Mesothelial cell of epicardium (in vitro differentiated cells): ENCODE measurements around the gene AREL1. TPM values are rescaled to one million over a fixed set of nuclear protein-coding genes. Genes with fewer than 3 reads are reported as not detected.

Source experiments
- DNase-seq, 2 experiments: peaks; one replicate each; pipeline ENCODE4 v3.0.0; 2021; ENCODE audit warnings: low spot score in 2 of 2; ENCODE audit not compliant: unreplicated experiment in 2 of 2
- H3K27ac Mint-ChIP-seq: 2 replicates; pipeline ENCODE4 v1.8.0; 2021; ENCODE audit warnings: mixed read lengths
- H3K27me3 Mint-ChIP-seq: 2 replicates; pipeline ENCODE4 v1.8.0; 2021; ENCODE audit warnings: low read depth, mixed read lengths
- H3K36me3 Mint-ChIP-seq: 2 replicates; pipeline ENCODE4 v1.8.0; 2021; ENCODE audit warnings: mixed read lengths
- H3K4me1 Mint-ChIP-seq: 2 replicates; pipeline ENCODE4 v1.8.0; 2021; ENCODE audit warnings: mixed read lengths
- H3K4me3 Mint-ChIP-seq: 2 replicates; pipeline ENCODE4 v1.8.0; 2021; ENCODE audit warnings: mild to moderate bottlenecking, moderate library complexity, mixed read lengths
- H3K9me3 Mint-ChIP-seq: 2 replicates; pipeline ENCODE4 v1.8.0; 2021; ENCODE audit warnings: mixed read lengths
- CTCF ChIP-seq: fragments of 200-600 bp; sonication (generic); IDR thresholded peaks from one replicate; pipeline ENCODE4 v1.5.0; 2021; ENCODE audit warnings: antibody characterized with exemption; ENCODE audit not compliant: unreplicated experiment
- total RNA-seq: library from RNA; stranded (reverse); gene quantifications from 3 replicates; pipeline ENCODE4 v1.2.1, GENCODE V29; 2021

The AREL1 gene
- total RNA-seq, 1 donor from 2014 or later, result 55.5 TPM

- no peak for DNase-seq
- Mint-ChIP-seq H3K4me1 (no peaks in the 10 kb centered on the region), H3K4me3 (no peak overlapping the region), H3K27me3 (no peaks in the 10 kb centered on the region), H3K27ac (no peak overlapping the region), H3K9me3 (no peaks in the 10 kb centered on the region), H3K36me3 (peaks cover 24% of the 10 kb centered on the region)
- no peak for TF ChIP-seq CTCF
These were observed 37.7 kb downstream of the AREL1 start for GRCh38 chr14:74675219-74675618.

DNA sequence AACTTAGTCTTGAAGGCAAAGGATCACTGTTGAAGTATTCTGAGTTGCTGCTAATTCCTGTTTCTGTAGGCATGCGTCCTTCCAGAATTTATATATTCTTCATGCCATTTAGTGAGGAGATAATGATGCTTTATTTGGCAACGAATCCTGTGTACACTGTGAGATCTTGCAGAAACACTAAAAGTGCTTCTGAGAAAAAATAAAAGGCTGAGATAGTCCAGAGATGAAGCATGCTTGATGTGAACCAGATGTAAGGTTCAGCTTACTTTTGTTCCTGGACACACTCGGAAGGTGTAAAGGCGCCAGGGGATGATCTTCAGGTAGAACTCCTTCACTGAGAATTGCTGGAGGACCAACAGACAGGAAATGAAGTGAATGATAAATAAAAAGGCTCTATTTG, 39.1 kb downstream of the AREL1 start:
- Mint-ChIP-seq H3K27ac (no peak overlapping the region), H3K36me3 (peaks cover 32% of the 10 kb centered on the region), H3K4me1 (no peaks in the 10 kb centered on the region), H3K27me3 (no peaks in the 10 kb centered on the region), H3K4me3 (no peak overlapping the region), H3K9me3 (no peaks in the 10 kb centered on the region)
- no peak for DNase-seq
- TF ChIP-seq CTCF, result no peak

- no peak for TF ChIP-seq CTCF
- DNase-seq, result no peak
- Mint-ChIP-seq H3K4me1 (no peaks in the 10 kb centered on the region), H3K4me3 (no peak overlapping the region), H3K36me3 (peaks cover 36% of the 10 kb centered on the region), H3K27ac (no peak overlapping the region), H3K9me3 (no peaks in the 10 kb centered on the region), H3K27me3 (no peaks in the 10 kb centered on the region)
These were observed 41.1 kb downstream of the AREL1 start for GRCh38 chr14:74671789-74672188.

GRCh38 chr14:74670726-74671411, 42.0 kb downstream of the AREL1 start:
- H3K27me3 Mint-ChIP-seq, result no peaks in the 10 kb centered on the region
- no peak overlapping the region for H3K27ac Mint-ChIP-seq
- H3K4me1 Mint-ChIP-seq, result no peaks in the 10 kb centered on the region
- H3K4me3 Mint-ChIP-seq, result no peak overlapping the region
- H3K9me3 Mint-ChIP-seq, result no peaks in the 10 kb centered on the region
- TF ChIP-seq CTCF, result no peak
- H3K36me3 Mint-ChIP-seq, result peaks cover 31% of the 10 kb centered on the region
- no peak for DNase-seq

DNA sequence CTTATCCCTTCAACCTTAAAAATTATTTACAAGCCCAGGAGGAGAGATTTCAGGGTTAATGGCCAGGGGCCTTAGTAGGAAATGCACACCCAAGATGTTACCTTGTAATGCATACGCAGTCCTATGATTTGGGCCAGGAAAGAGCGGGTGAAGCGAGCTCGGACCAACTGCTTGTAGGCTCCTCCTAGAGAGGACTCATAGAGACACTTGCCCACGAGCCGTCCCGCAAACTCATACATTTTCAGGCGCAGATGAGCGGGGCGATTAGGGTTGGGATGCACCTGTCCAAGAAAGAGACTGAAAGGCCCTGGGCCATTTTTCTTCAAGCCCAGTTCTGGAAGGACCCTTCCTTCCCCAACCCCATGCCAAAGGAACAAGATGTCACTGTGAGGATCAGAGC, 43.0 kb downstream of the AREL1 start:
- Mint-ChIP-seq H3K4me3 (no peak overlapping the region), H3K36me3 (peaks cover 27% of the 10 kb centered on the region)

More for the DNA sequence above, 43.0 kb downstream of the AREL1 start:
- DNase-seq, result no peak
- Mint-ChIP-seq H3K27me3 (no peaks in the 10 kb centered on the region), H3K9me3 (no peaks in the 10 kb centered on the region), H3K27ac (no peak overlapping the region), H3K4me1 (no peaks in the 10 kb centered on the region)
- no peak for TF ChIP-seq CTCF
